ENCODE results near the gene PRKCE. TPM values are rescaled to one million over a fixed set of nuclear protein-coding genes. Genes with fewer than 3 reads are reported as not detected.

The PRKCE gene
- total and polyA plus RNA-seq, 2 donors (not counting 1 experiment from before 2014, with no cell fraction given) = 23.6 to 271 TPM

GRCh38 chr2:45748239-45748638 lies 96.8 kb downstream of the PRKCE start:
- H3K4me1 Mint-ChIP-seq = peaks cover 74% of the 10 kb centered on the region
- no peak overlapping the region for H3K27ac Mint-ChIP-seq
- CTCF ChIA-PET = interaction anchor here (0.6 kb wide), 1 partner anchor 210 kb away, joined by 5 read pairs; no protein-coding TSS in a partner anchor
- H3K9me3 Mint-ChIP-seq (ENCODE audit: insufficient read depth) = peaks cover 7% of the 10 kb centered on the region
- 60% methylated on average over 8 of the region's 8 CpGs for WGBS (ENCODE audit: insufficient coverage)
- Histone ChIP-seq H3K9me3 (ENCODE audit: control extremely low read depth in 1 of 3, control insufficient read depth in 2 of 3, insufficient read depth in 1 of 3, low read length in 2 of 3) (peaks cover 0 to 3% (median 0%) of the 10 kb centered on the region in 3 donors), H3K36me3 (replicated peaks in 1 of 2; ENCODE audit: control extremely low read depth in 1 of 2, control insufficient read depth in 1 of 2, extremely low read depth in 1 of 2, insufficient read depth in 2 of 2, low read length in 1 of 2) (no peaks in the 10 kb centered on the region), H2AFZ (ENCODE audit: insufficient read depth, low read depth, low read length, poor library complexity, severe bottlenecking) (no peak overlapping the region), H3K9ac (ENCODE audit: low read length) (no peak overlapping the region), H3K27ac (ENCODE audit: low read length in 2 of 2) (no peak overlapping the region), H3K27me3 (replicated peaks in 1 of 4; ENCODE audit: control extremely low read depth in 1 of 4, control insufficient read depth in 3 of 4, insufficient read depth in 4 of 4, low read length in 3 of 4) (no peaks in the 10 kb centered on the region), H3K79me2 (ENCODE audit: control insufficient read depth, insufficient read depth, low read length) (peaks cover 92% of the 10 kb centered on the region), H3K4me2 (replicated peaks; ENCODE audit: low read depth, low read length, poor library complexity, severe bottlenecking) (no peak overlapping the region), H4K20me1 (ENCODE audit: control insufficient read depth, insufficient read depth, low read length, poor library complexity, severe bottlenecking) (peaks cover 84% of the 10 kb centered on the region), H3K4me3 (ENCODE audit: control extremely low read depth in 1 of 5, extremely low read depth in 1 of 5, insufficient read depth in 1 of 5, low read depth in 2 of 5, low read length in 4 of 5) (no peak overlapping the region), H3K4me1 (ENCODE audit: control insufficient read depth in 2 of 2, insufficient read depth in 2 of 2, low read length in 2 of 2) (peaks cover 25 to 30% of the 10 kb centered on the region in 2 donors)
- TF ChIP-seq EZH2 (IDR thresholded peaks at IDR 0.05; ENCODE audit: borderline replicate concordance, insufficient read depth, low read depth, low read length, poor library complexity, severe bottlenecking) (no peak), CTCF (IDR thresholded peaks at IDR 0.05) (no peak)
- POLR2A ChIA-PET = no interaction called here
- ATAC-seq (ENCODE audit: low read depth) (no peak), DNase-seq (no peak)
- intact Hi-C loops (cut with micrococcal nuclease) = no loop called here
- H3K27me3 Mint-ChIP-seq = no peaks in the 10 kb centered on the region
- no peak overlapping the region for H3K4me3 Mint-ChIP-seq

GRCh38 chr2:45750001-45750400 lies 98.5 kb downstream of the PRKCE start:
- intact Hi-C loops (cut with micrococcal nuclease) = no loop called here
- no peak overlapping the region for H3K9ac ChIP-seq (ENCODE audit: low read length)
- H3K4me1 Mint-ChIP-seq = peaks cover 71% of the 10 kb centered on the region
- no peaks in the 10 kb centered on the region for H3K36me3 ChIP-seq (replicated peaks in 1 of 2; ENCODE audit: control extremely low read depth in 1 of 2, control insufficient read depth in 1 of 2, extremely low read depth in 1 of 2, insufficient read depth in 2 of 2, low read length in 1 of 2)
- ChIA-PET POLR2A (no interaction called here), CTCF (interaction anchor here (1.2 kb wide), 1 partner anchor 140 kb away, joined by 4 read pairs; no protein-coding TSS in a partner anchor)
- H3K4me3 ChIP-seq (ENCODE audit: control extremely low read depth in 1 of 5, extremely low read depth in 1 of 5, insufficient read depth in 1 of 5, low read depth in 2 of 5, low read length in 4 of 5) = no peak overlapping the region
- WGBS (ENCODE audit: insufficient coverage) = no CpG with 5 or more reads among the region's 2 CpGs
- DNase-seq (no peak), ATAC-seq (ENCODE audit: low read depth) (no peak)
- H3K4me3 Mint-ChIP-seq = no peak overlapping the region
- no peak overlapping the region for H2AFZ ChIP-seq (ENCODE audit: insufficient read depth, low read depth, low read length, poor library complexity, severe bottlenecking)
- peaks cover 92% of the 10 kb centered on the region for H3K79me2 ChIP-seq (ENCODE audit: control insufficient read depth, insufficient read depth, low read length)
- peaks cover 87% of the 10 kb centered on the region for H4K20me1 ChIP-seq (ENCODE audit: control insufficient read depth, insufficient read depth, low read length, poor library complexity, severe bottlenecking)
- no peak overlapping the region for H3K4me2 ChIP-seq (replicated peaks; ENCODE audit: low read depth, low read length, poor library complexity, severe bottlenecking)
- no peak overlapping the region for H3K27ac ChIP-seq (ENCODE audit: low read length in 2 of 2)
- peaks cover 25% of the 10 kb centered on the region in 2 donors for H3K4me1 ChIP-seq (ENCODE audit: control insufficient read depth in 2 of 2, insufficient read depth in 2 of 2, low read length in 2 of 2)
- H3K9me3 ChIP-seq (ENCODE audit: control extremely low read depth in 1 of 3, control insufficient read depth in 2 of 3, insufficient read depth in 1 of 3, low read length in 2 of 3) = peaks cover 0 to 3% (median 0%) of the 10 kb centered on the region in 3 donors
- no peaks in the 10 kb centered on the region for H3K27me3 ChIP-seq (replicated peaks in 1 of 4; ENCODE audit: control extremely low read depth in 1 of 4, control insufficient read depth in 3 of 4, insufficient read depth in 4 of 4, low read length in 3 of 4)
- no peak overlapping the region for H3K27ac Mint-ChIP-seq
- peaks cover 7% of the 10 kb centered on the region for H3K9me3 Mint-ChIP-seq (ENCODE audit: insufficient read depth)
- TF ChIP-seq EZH2 (IDR thresholded peaks at IDR 0.05; ENCODE audit: borderline replicate concordance, insufficient read depth, low read depth, low read length, poor library complexity, severe bottlenecking) = no peak
- no peak for TF ChIP-seq CTCF (IDR thresholded peaks at IDR 0.05)
- H3K27me3 Mint-ChIP-seq = no peaks in the 10 kb centered on the region
